ENCODE data around the gene HMCN2.

Gene HMCN2

GRCh38 chr9:130453487-130453886 lies 187.9 kb downstream of the HMCN2 start:
- Histone ChIP-seq H2AFZ (ENCODE audit: low read depth) (no peak overlapping the region), H3K4me2 (no peak overlapping the region), H3K9ac (no peak overlapping the region), H3K79me2 (ENCODE audit: insufficient read depth, low read depth) (no peaks in the 10 kb centered on the region), H3K4me3 (IDR thresholded peaks at IDR 0.05; ENCODE audit: insufficient read depth, low read depth, low read length) (no peak overlapping the region), H3K27me3 (ENCODE audit: insufficient read depth, low read depth) (peaks cover 25% of the 10 kb centered on the region; the same call in 1 of the 2 replicates), H4K20me1 (ENCODE audit: insufficient read depth) (no peaks in the 10 kb centered on the region), H3K27ac (no peak overlapping the region), H3K36me3 (ENCODE audit: insufficient read depth) (no peaks in the 10 kb centered on the region), H3K4me1 (ENCODE audit: low read depth, poor library complexity, severe bottlenecking) (no peaks in the 10 kb centered on the region)
- TF ChIP-seq CTCF (conservative IDR thresholded peaks at IDR 0.05; ENCODE audit: low read depth, low read length): no peak

GRCh38 chr9:130454096-130454811 lies 188.7 kb downstream of the HMCN2 start:
- no peaks in the 10 kb centered on the region for H4K20me1 ChIP-seq (ENCODE audit: insufficient read depth)
- TF ChIP-seq CTCF (conservative IDR thresholded peaks at IDR 0.05; ENCODE audit: low read depth, low read length): no peak
- H3K79me2 ChIP-seq (ENCODE audit: insufficient read depth, low read depth): no peaks in the 10 kb centered on the region
- H3K27ac ChIP-seq: no peak overlapping the region
- no peak overlapping the region for H2AFZ ChIP-seq (ENCODE audit: low read depth)
- H3K27me3 ChIP-seq (ENCODE audit: insufficient read depth, low read depth): peaks cover 33% of the 10 kb centered on the region; the same call in 1 of the 2 replicates
- H3K9ac ChIP-seq: no peak overlapping the region
- no peak overlapping the region for H3K4me2 ChIP-seq
- H3K36me3 ChIP-seq (ENCODE audit: insufficient read depth): no peaks in the 10 kb centered on the region
- no peak overlapping the region for H3K4me3 ChIP-seq (IDR thresholded peaks at IDR 0.05; ENCODE audit: insufficient read depth, low read depth, low read length)
- H3K4me1 ChIP-seq (ENCODE audit: low read depth, poor library complexity, severe bottlenecking): no peaks in the 10 kb centered on the region

GRCh38 chr9:130454812-130455325 lies 189.3 kb downstream of the HMCN2 start:
- no peaks in the 10 kb centered on the region for H4K20me1 ChIP-seq (ENCODE audit: insufficient read depth)

GRCh38 chr9:130458027-130458803 lies 192.7 kb downstream of the HMCN2 start:
- no peak for TF ChIP-seq CTCF (conservative IDR thresholded peaks at IDR 0.05; ENCODE audit: low read depth, low read length)
- Histone ChIP-seq H3K27me3 (ENCODE audit: insufficient read depth, low read depth) (peaks cover 48% of the 10 kb centered on the region; the same call in 1 of the 2 replicates), H3K4me3 (IDR thresholded peaks at IDR 0.05; ENCODE audit: insufficient read depth, low read depth, low read length) (no peak overlapping the region), H3K79me2 (ENCODE audit: insufficient read depth, low read depth) (no peaks in the 10 kb centered on the region), H3K27ac (no peak overlapping the region), H3K36me3 (ENCODE audit: insufficient read depth) (no peaks in the 10 kb centered on the region), H4K20me1 (ENCODE audit: insufficient read depth) (no peaks in the 10 kb centered on the region), H3K9ac (no peak overlapping the region), H3K4me2 (no peak overlapping the region), H2AFZ (ENCODE audit: low read depth) (no peak overlapping the region), H3K4me1 (ENCODE audit: low read depth, poor library complexity, severe bottlenecking) (no peaks in the 10 kb centered on the region)

More at GRCh38 chr9:130454812-130455325, 189.3 kb downstream of the HMCN2 start:
- Histone ChIP-seq H3K27ac (no peak overlapping the region), H3K4me3 (IDR thresholded peaks at IDR 0.05; ENCODE audit: insufficient read depth, low read depth, low read length) (no peak overlapping the region), H3K4me2 (no peak overlapping the region), H3K79me2 (ENCODE audit: insufficient read depth, low read depth) (no peaks in the 10 kb centered on the region), H3K4me1 (ENCODE audit: low read depth, poor library complexity, severe bottlenecking) (no peaks in the 10 kb centered on the region), H2AFZ (ENCODE audit: low read depth) (no peak overlapping the region), H3K27me3 (ENCODE audit: insufficient read depth, low read depth) (peaks cover 38% of the 10 kb centered on the region; the same call in 1 of the 2 replicates), H3K36me3 (ENCODE audit: insufficient read depth) (no peaks in the 10 kb centered on the region), H3K9ac (no peak overlapping the region)
- no peak for TF ChIP-seq CTCF (conservative IDR thresholded peaks at IDR 0.05; ENCODE audit: low read depth, low read length)
